K562 (cell line): ENCODE measurements around the gene BID. TPM values are rescaled to one million over a fixed set of nuclear protein-coding genes. Genes with fewer than 3 reads are reported as not detected.

ENCODE experiments used
- ATAC-seq: fragments of 200-7000 bp; cut with Tn5 transposase; 3 replicates; pipeline ENCODE4 v1.9.1; 2020; ENCODE audit warnings: moderate library complexity
- BruUV-seq: library from RNA; stranded (reverse); fragments of 400-500 nt; replicated peaks from 2 replicates; lab custom pipeline; 2021; lab: Mats Ljungman, UMichigan
- CTCF ChIA-PET: fragments of 300-600 bp; formaldehyde crosslinking; extraction: SDS; loops from one replicate; lab custom pipeline; 2021; ENCODE audit warnings: low intra/inter-chr PET ratio; lab: Yijun Ruan, JAX
- POLR2A ChIA-PET: fragments of 300-600, 350-650 bp; sonication (Branson Sonifier 250); formaldehyde crosslinking; extraction: SDS; loops from one replicate; lab custom pipeline; 2021; ENCODE audit warnings: antibody characterized with exemption, inconsistent platforms; lab: Yijun Ruan, JAX
- DNase-seq, 4 experiments: peaks; one replicate each; pipeline versions ENCODE4 v3.0.0 to v3.0.0-alpha.2; 2011 to 2018; ENCODE audit warnings: low spot score in 3 of 4, mixed read lengths in 3 of 4; ENCODE audit errors: extremely low read depth in 1 of 4
- FAIRE-seq: peaks from 2 replicates; lab custom pipeline; 2011; peaks lifted over from hg19 to GRCh38; lab: Jason Lieb, UNC
- H2AFZ ChIP-seq: 2 replicates; pipeline ENCODE4 v1.6.0; 2011; ENCODE audit warnings: low read depth, low read length, control low read depth, inconsistent platforms
- H3K27ac ChIP-seq: fragments of 200-600 bp; 3 replicates; pipeline ENCODE4 v1.8.0; 2011; ENCODE audit warnings: low read depth, mild to moderate bottlenecking, control low read depth, inconsistent platforms, low read length, moderate library complexity, mixed read lengths; ENCODE audit errors: extremely low read depth
- H3K27me3 ChIP-seq, 2 experiments: fragments of 300-600 bp in 1 of 2; 2 replicates in 1 of 2; 3 replicates in 1 of 2; pipeline versions ENCODE4 v1.6.0 to v1.8.0; 2011; ENCODE audit warnings: inconsistent platforms in 2 of 2, low read length in 2 of 2, mild to moderate bottlenecking in 1 of 2, mixed read lengths in 1 of 2, moderate library complexity in 1 of 2; ENCODE audit not compliant: control insufficient read depth in 2 of 2, insufficient read depth in 2 of 2
- H3K36me3 ChIP-seq: fragments of 300-600 bp; 3 replicates; pipeline ENCODE4 v1.8.0; 2011; ENCODE audit warnings: mild to moderate bottlenecking, low read length, inconsistent platforms; ENCODE audit not compliant: control insufficient read depth, insufficient read depth
- H3K4me1 ChIP-seq, 2 experiments: fragments of 200-600 bp in 1 of 2; replicated peaks in 1 of 2; 2 replicates in 1 of 2; 3 replicates in 1 of 2; pipeline versions ENCODE4 v1.5.1 to v1.8.0; 2011; ENCODE audit warnings: inconsistent platforms in 2 of 2, low read length in 2 of 2, mild to moderate bottlenecking in 1 of 2, mixed read lengths in 1 of 2, moderate library complexity in 1 of 2; ENCODE audit not compliant: control insufficient read depth in 2 of 2, insufficient read depth in 2 of 2
- H3K4me2 ChIP-seq: 2 replicates; pipeline ENCODE4 v1.6.1; 2011; ENCODE audit warnings: low read length, control low read depth, inconsistent platforms, mixed read lengths; ENCODE audit not compliant: insufficient read depth
- H3K4me3 ChIP-seq: fragments of 200-600 bp; sonication (generic), shearing (Covaris generic); 2 replicates; pipeline ENCODE4 v1.5.1; 2016; ENCODE audit warnings: control low read depth, inconsistent platforms
- H3K79me2 ChIP-seq: fragments of 200-600 bp; 3 replicates; pipeline ENCODE4 v1.8.0; 2011; ENCODE audit warnings: low read length, inconsistent platforms; ENCODE audit not compliant: control insufficient read depth, insufficient read depth
- H3K9ac ChIP-seq, 2 experiments: 2 replicates each; pipeline versions ENCODE4 v1.6.0 to v1.6.1; 2011; ENCODE audit warnings: low read depth in 2 of 2, low read length in 2 of 2, control low read depth in 1 of 2, inconsistent platforms in 1 of 2, mild to moderate bottlenecking in 1 of 2, mixed read lengths in 1 of 2; ENCODE audit not compliant: insufficient read depth in 1 of 2
- H3K9me1 ChIP-seq: one replicate; pipeline ENCODE4 v1.6.0; 2011; ENCODE audit warnings: inconsistent platforms, mild to moderate bottlenecking, low read length, moderate library complexity; ENCODE audit not compliant: control insufficient read depth, insufficient read depth
- H3K9me3 ChIP-seq: replicated peaks from 2 replicates; pipeline ENCODE4 v1.5.1; 2011; ENCODE audit warnings: low read depth, low read length, inconsistent platforms; ENCODE audit not compliant: control insufficient read depth, insufficient read depth
- H4K20me1 ChIP-seq: replicated peaks from 2 replicates; pipeline ENCODE4 v1.6.1; 2011; ENCODE audit warnings: low read length, inconsistent platforms, mixed read lengths; ENCODE audit not compliant: control insufficient read depth, insufficient read depth
- CBX2 ChIP-seq: fragments of 200-600 bp; sonication (generic); IDR thresholded peaks from one replicate; pipeline ENCODE4 v1.6.1; 2012; ENCODE audit warnings: mild to moderate bottlenecking, low read length, inconsistent platforms; ENCODE audit not compliant: insufficient read depth, poor library complexity, severe bottlenecking
- ERF ChIP-seq: fragments of 450-650 bp; formaldehyde crosslinking; IDR thresholded peaks from 2 replicates; pipeline ENCODE4 v1.4.0; 2020; ENCODE audit warnings: mild to moderate bottlenecking, mixed read lengths
- ZNF140 ChIP-seq: fragments of 250-450 bp; sonication (Bioruptor Pico); IDR thresholded peaks from 2 replicates; pipeline ENCODE4 v1.8.0; 2021; ENCODE audit warnings: moderate library complexity, mild to moderate bottlenecking, inconsistent platforms
- WGBS: fragments of 100-300 bp; shearing (Covaris generic); methylation state at CpG from one replicate; pipeline ENCODE4 v1.1.6; 2016; ENCODE audit warnings: low coverage, mixed read lengths; ENCODE audit not compliant: insufficient coverage; ENCODE audit errors: missing lambda C conversion rate; 5-methylcytosine and 5-hydroxymethylcytosine counted together
- in situ Hi-C: fragments of 300-500 bp; cut with MboI; formaldehyde crosslinking; loops from 4 replicates; pipeline ENCODE4 v1.15.0; 2018; ENCODE audit warnings: inconsistent platforms, mixed read lengths
- intact Hi-C: fragments of 100-400 bp; cut with micrococcal nuclease; formaldehyde crosslinking; loops from 2 replicates; pipeline ENCODE4 v1.14.2; 2022
- polyA plus RNA-seq, 8 experiments: library from polyadenylated mRNA; depleted of rRNA in 4 of 8; stranded (reverse) in 5 of 8; unstranded in 3 of 8; fragments of >200 nt; fragmentation: Nextera tagmentation in 2 of 8; fragmentation: Illumina TruSeq in 1 of 8; extraction: Ambion mirVana in 2 of 8; extraction: Trizol in 1 of 8; gene quantifications; 2 replicates each; pipeline versions ENCODE4 v1.2.1 to v1.2.3, GENCODE V29; 2011 to 2014; ENCODE audit warnings: inconsistent platforms in 1 of 8, missing spikeins in 1 of 8
- total RNA-seq, 7 experiments: library from RNA; depleted of rRNA in 6 of 7; stranded (reverse); fragments of >200 nt in 6 of 7; fragmentation: Illumina TruSeq in 2 of 7; extraction: Trizol in 2 of 7; gene quantifications; 2 replicates each; pipeline versions ENCODE4 v1.2.1 to v1.2.3, GENCODE V29; 2011 to 2021; ENCODE audit warnings: low replicate concordance in 1 of 7
- TF ChIP-seq, protein P1 (sequence below): fragments of 450-650 bp; formaldehyde crosslinking; IDR thresholded peaks from 2 replicates; pipeline ENCODE4 v1.4.0; 2020; ENCODE audit warnings: mild to moderate bottlenecking, moderate library complexity

BID gene
- total and polyA plus RNA-seq, 9 of the 15 experiments (the other 6 are each of a cell fraction or from before 2014, with no cell fraction given), result 5.2 to 209 (median 63.7) TPM

DNA sequence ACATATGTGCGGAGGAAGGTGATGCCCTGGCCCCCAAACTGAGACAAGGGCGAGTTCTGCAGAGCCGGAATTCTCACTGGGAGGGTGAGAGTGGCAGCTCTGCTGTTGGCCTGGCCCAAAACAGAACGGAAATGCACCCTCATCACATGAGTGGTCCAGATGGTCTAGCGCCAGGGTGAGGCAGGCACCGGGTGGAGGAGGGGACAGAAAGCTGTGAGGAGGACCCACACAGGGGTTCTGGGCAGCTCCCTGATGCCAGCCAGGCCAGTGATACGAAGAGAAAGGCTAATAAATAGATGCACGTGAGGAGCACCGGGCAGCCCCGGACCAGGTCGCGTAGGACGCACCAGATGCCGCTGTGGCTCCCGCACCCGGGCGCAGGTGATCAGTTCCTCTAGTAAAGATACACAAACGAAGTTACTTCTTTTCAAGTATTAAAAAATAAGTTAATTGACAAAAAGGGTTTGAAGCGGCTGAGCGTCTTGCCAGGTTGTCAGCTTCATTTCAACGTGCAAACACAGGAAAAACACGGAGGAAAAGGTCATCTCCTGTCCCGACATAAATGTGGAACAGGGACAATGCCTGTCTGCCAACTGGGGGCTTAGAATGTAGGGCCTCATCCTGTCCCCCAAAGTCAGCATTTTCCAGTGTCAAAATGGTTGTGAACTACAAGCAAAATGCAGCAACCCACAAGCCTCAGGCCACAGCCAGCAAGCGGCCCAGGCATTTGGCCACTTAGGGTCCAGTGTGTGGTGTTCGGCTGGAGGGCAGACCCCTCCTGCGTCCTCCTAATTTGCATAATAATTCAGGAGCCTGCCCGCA is 15.3 kb upstream of the BID start:
- in situ Hi-C loops (no loop called here), intact Hi-C loops (loop anchor here (5.0 kb wide), 1 partner anchor 152 kb away; the partner anchor contains the start of gene BCL2L13)
- Histone ChIP-seq H3K9me3 (no peaks in the 10 kb centered on the region), H3K36me3 (no peaks in the 10 kb centered on the region; the same call in 2 of the 3 replicates), H3K4me3 (no peak overlapping the region), H3K9me1 (peaks cover 8% of the 10 kb centered on the region), H3K4me1 (peaks cover 36 to 64% of the 10 kb centered on the region in 2 experiments; a peak in 4 of 5 replicates), H3K4me2 (no peak overlapping the region), H3K27me3 (no peaks in the 10 kb centered on the region), H3K79me2 (no peaks in the 10 kb centered on the region), H3K9ac (no peak overlapping the region), H3K27ac (no peak overlapping the region), H2AFZ (no peak overlapping the region), H4K20me1 (peaks cover 12% of the 10 kb centered on the region; the same call in 1 of the 2 replicates)
- 81% methylated on average over 27 of the region's 27 CpGs for WGBS
- ChIA-PET CTCF (no interaction called here), POLR2A (interaction anchor here (0.6 to 1.1 kb wide), 2 partner anchors 18 to 33 kb away, joined by 3 to 4 read pairs; no protein-coding TSS in a partner anchor)
- TF ChIP-seq ERF, result no peak
- no peak for TF ChIP-seq ZNF140 (CRISPR knock-in tag)
- no peak for TF ChIP-seq CBX2
- TF ChIP-seq, protein P1, sequence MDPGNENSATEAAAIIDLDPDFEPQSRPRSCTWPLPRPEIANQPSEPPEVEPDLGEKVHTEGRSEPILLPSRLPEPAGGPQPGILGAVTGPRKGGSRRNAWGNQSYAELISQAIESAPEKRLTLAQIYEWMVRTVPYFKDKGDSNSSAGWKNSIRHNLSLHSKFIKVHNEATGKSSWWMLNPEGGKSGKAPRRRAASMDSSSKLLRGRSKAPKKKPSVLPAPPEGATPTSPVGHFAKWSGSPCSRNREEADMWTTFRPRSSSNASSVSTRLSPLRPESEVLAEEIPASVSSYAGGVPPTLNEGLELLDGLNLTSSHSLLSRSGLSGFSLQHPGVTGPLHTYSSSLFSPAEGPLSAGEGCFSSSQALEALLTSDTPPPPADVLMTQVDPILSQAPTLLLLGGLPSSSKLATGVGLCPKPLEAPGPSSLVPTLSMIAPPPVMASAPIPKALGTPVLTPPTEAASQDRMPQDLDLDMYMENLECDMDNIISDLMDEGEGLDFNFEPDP (CRISPR knock-in tag), result no peak
- no TSS peak for BruUV-seq
- FAIRE-seq (no peak), ATAC-seq (no peak), DNase-seq (no peak)
